K562 (cell line): Measurements from ENCODE around the gene FAM120AOS. TPM values are rescaled to one million over a fixed set of nuclear protein-coding genes. Genes with fewer than 3 reads are reported as not detected.
A peak's percentile ranks its signal among the peaks of the same experiment; 100 is the strongest.

ENCODE experiments used
- ADNP ChIP-seq: fragments of 200-800 bp; sonication (Bioruptor generic); IDR thresholded peaks from 2 replicates; pipeline ENCODE4 v1.6.1; 2016; ENCODE audit warnings: missing genetic modification characterization, missing compliant biosample characterization
- BRD9 ChIP-seq: fragments of 450-650 bp; IDR thresholded peaks from 2 replicates; pipeline ENCODE4 v1.6.1; 2018; ENCODE audit warnings: low read depth; ENCODE audit not compliant: partially characterized antibody
- CHD4 ChIP-seq: fragments of 200-600 bp; sonication (generic); IDR thresholded peaks from 3 replicates; pipeline ENCODE4 v1.6.1; 2012; ENCODE audit warnings: low read depth, mild to moderate bottlenecking, mixed read lengths, low read length, inconsistent platforms; ENCODE audit not compliant: insufficient read depth, insufficient replicate concordance, poor library complexity, severe bottlenecking
- ELF1 ChIP-seq: fragments of 200-800 bp; sonication (Bioruptor generic); IDR thresholded peaks from 2 replicates; pipeline ENCODE4 v1.6.1; 2016; ENCODE audit warnings: missing genetic modification characterization, missing compliant biosample characterization
- ERF ChIP-seq: fragments of 450-650 bp; formaldehyde crosslinking; IDR thresholded peaks from 2 replicates; pipeline ENCODE4 v1.4.0; 2020; ENCODE audit warnings: mild to moderate bottlenecking, mixed read lengths
- FOXK1 ChIP-seq: sonication (generic); formaldehyde crosslinking; IDR thresholded peaks from 2 replicates; pipeline ENCODE4 v1.8.0; 2022; ENCODE audit warnings: missing genetic modification reagents, mild to moderate bottlenecking, borderline replicate concordance
- FOXM1 ChIP-seq, 2 experiments: fragments of 450-650 bp in 1 of 2; sonication (generic) in 1 of 2; formaldehyde crosslinking in 1 of 2; IDR thresholded peaks; 2 replicates each; pipeline versions ENCODE4 v1.6.1 to v1.9.0; 2017 to 2022; ENCODE audit warnings: low read depth in 2 of 2, mild to moderate bottlenecking in 2 of 2, missing genetic modification reagents in 1 of 2, moderate library complexity in 1 of 2
- GATAD2A ChIP-seq: fragments of 450-650 bp; IDR thresholded peaks from 2 replicates; pipeline ENCODE4 v1.6.1; 2017
- HNRNPLL ChIP-seq: fragments of 200-400 bp; formaldehyde crosslinking; IDR thresholded peaks from 2 replicates; pipeline ENCODE4 v1.6.1; 2017; ENCODE audit warnings: low read length, low read depth, mild to moderate bottlenecking; ENCODE audit not compliant: poor library complexity, severe bottlenecking
- JUND ChIP-seq, 2 experiments: IDR thresholded peaks; 2 replicates in 1 of 2; 3 replicates in 1 of 2; pipeline ENCODE4 v1.6.1; 2011; ENCODE audit warnings: borderline replicate concordance in 2 of 2, low read depth in 2 of 2, low read length in 2 of 2, improper control_type of control experiment in 1 of 2, missing biosample characterization in 1 of 2, missing genetic modification characterization in 1 of 2, missing genetic modification reagents in 1 of 2
- MAZ ChIP-seq, 2 experiments: fragments of 450-650 bp in 1 of 2; sonication (generic) in 1 of 2; formaldehyde crosslinking; IDR thresholded peaks in 1 of 2; conservative IDR thresholded peaks in 1 of 2; 2 replicates each; pipeline versions ENCODE4 v1.4.0 to v1.5.0; 2020; ENCODE audit warnings: mild to moderate bottlenecking in 1 of 2, missing genetic modification reagents in 1 of 2
- MIER1 ChIP-seq: fragments of 450-650 bp; IDR thresholded peaks from 2 replicates; pipeline ENCODE4 v1.6.1; 2016; ENCODE audit warnings: antibody characterized with exemption, mild to moderate bottlenecking, low read depth
- POLR3G ChIP-seq: IDR thresholded peaks from 2 replicates; pipeline ENCODE4 v1.6.1; 2011; ENCODE audit not compliant: insufficient read length, insufficient replicate concordance; ENCODE audit errors: extremely low read depth
- RBM34 ChIP-seq: fragments of 200-400 bp; formaldehyde crosslinking; IDR thresholded peaks from 2 replicates; pipeline ENCODE4 v1.6.1; 2018; ENCODE audit warnings: low read length, borderline replicate concordance; ENCODE audit not compliant: insufficient read depth
- SMARCA5 ChIP-seq: fragments of 450-650 bp; IDR thresholded peaks from 2 replicates; pipeline ENCODE4 v1.6.1; 2016
- SREBF1 ChIP-seq: fragments of 150-350 bp; IDR thresholded peaks from 2 replicates; pipeline ENCODE4 v1.6.1; 2014; ENCODE audit warnings: antibody characterized with exemption, low read depth, low read length, borderline replicate concordance
- TRIM24 ChIP-seq, 2 experiments: fragments of 450-650 bp; IDR thresholded peaks; 2 replicates each; pipeline ENCODE4 v1.6.1; 2016
- ZC3H11A ChIP-seq: IDR thresholded peaks from 2 replicates; pipeline ENCODE4 v1.6.1; 2012; ENCODE audit warnings: low read depth, low read length, improper control_type of control experiment
- ZNF143 ChIP-seq: sonication (generic); formaldehyde crosslinking; IDR thresholded peaks from 2 replicates; pipeline ENCODE4 v1.9.0; 2022; ENCODE audit warnings: mild to moderate bottlenecking, missing genetic modification reagents
- ZNF324 ChIP-seq: fragments of 250-450 bp; sonication (Bioruptor Pico); IDR thresholded peaks from 2 replicates; pipeline ENCODE4 v1.4.0; 2020; ENCODE audit warnings: mild to moderate bottlenecking
- polyA plus RNA-seq, 8 experiments: library from polyadenylated mRNA; depleted of rRNA in 4 of 8; stranded (reverse) in 5 of 8; unstranded in 3 of 8; fragments of >200 nt; fragmentation: Nextera tagmentation in 2 of 8; fragmentation: Illumina TruSeq in 1 of 8; extraction: Ambion mirVana in 2 of 8; extraction: Trizol in 1 of 8; gene quantifications; 2 replicates each; pipeline versions ENCODE4 v1.2.1 to v1.2.3, GENCODE V29; 2011 to 2014; ENCODE audit warnings: inconsistent platforms in 1 of 8, missing spikeins in 1 of 8
- total RNA-seq, 7 experiments: library from RNA; depleted of rRNA in 6 of 7; stranded (reverse); fragments of >200 nt in 6 of 7; fragmentation: Illumina TruSeq in 2 of 7; extraction: Trizol in 2 of 7; gene quantifications; 2 replicates each; pipeline versions ENCODE4 v1.2.1 to v1.2.3, GENCODE V29; 2011 to 2021; ENCODE audit warnings: low replicate concordance in 1 of 7
- TF ChIP-seq, protein P1 (sequence below): fragments of 450-650 bp; conservative IDR thresholded peaks from 2 replicates; pipeline ENCODE4 v1.6.1; 2016; ENCODE audit warnings: missing genetic modification characterization, low read depth, mild to moderate bottlenecking, missing compliant biosample characterization, moderate library complexity
- TF ChIP-seq, protein P2 (sequence below): fragments of 250-450 bp; sonication (Bioruptor Pico); IDR thresholded peaks from 2 replicates; pipeline ENCODE4 v1.4.0; 2020
- TF ChIP-seq, protein P3 (sequence below): sonication (generic); formaldehyde crosslinking; IDR thresholded peaks from 2 replicates; pipeline ENCODE4 v1.8.0; 2022; ENCODE audit warnings: missing genetic modification reagents, mild to moderate bottlenecking, moderate library complexity, borderline replicate concordance
- TF ChIP-seq, protein P4 (sequence below): fragments of 250-450 bp; sonication (Bioruptor Pico); IDR thresholded peaks from 2 replicates; pipeline ENCODE4 v1.8.0; 2021; ENCODE audit warnings: moderate library complexity, mild to moderate bottlenecking, inconsistent platforms

Gene FAM120AOS
- total and polyA plus RNA-seq, 9 of the 15 experiments (the other 6 are each of a cell fraction or from before 2014, with no cell fraction given) = 18.8 to 53.4 (median 41.4) TPM

DNA sequence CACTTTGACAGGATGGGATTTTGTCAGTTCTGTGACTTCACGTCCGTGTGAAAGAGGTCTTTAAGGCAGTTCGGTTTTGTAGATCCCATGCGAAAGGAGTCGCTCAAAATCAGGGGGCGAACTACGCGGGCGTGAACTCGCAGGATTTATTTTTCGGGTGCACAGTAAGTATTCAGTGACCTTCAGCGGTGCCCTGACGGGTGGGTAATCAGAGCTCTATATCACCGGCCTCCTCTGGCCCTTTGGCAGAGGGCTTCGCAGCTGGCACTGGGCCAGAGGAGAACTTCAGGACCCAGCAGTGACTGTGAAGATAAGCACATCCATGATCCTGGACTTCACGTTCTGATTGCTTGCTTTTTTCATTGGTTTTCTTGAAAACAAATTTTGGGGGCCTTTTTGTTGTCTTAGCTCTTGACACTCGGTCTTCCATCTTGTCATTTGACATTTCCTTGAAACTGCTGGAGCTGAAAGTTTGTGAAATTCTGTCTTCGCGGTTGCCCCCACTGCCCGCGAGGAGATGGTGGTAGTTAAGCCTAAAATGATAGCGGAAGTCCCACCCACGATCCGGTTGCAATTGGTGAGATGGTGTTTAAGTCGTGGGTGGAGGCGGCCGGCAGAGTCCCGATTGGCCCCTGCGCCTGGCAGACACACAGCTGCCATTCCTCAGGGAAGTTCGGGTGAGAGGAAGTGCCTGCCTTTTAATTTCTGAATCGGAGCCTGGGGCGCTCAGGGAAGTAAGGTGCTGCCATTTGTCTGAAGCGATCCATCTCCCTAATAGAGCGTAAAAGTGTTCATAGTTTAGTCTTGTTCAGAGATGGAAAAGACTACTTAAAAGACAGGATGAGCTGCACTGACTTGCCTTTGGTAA is at the start of gene FAM120AOS (continued):
- TF ChIP-seq MIER1 (peak; percentile 47; the same call in 1 of the 2 replicates), ZNF143 (no peak), GATAD2A (no peak), ERF (CRISPR knock-in tag) (0 out of 2 replicates have a peak, but pooled peaks have one; percentile 70), JUND (IDR thresholded peaks at IDR 0.05; ENCODE audit: borderline replicate concordance, low read depth, low read length) (0 out of 2 replicates have a peak, but pooled peaks have one; percentile 1), JUND (tag; IDR thresholded peaks at IDR 0.05; ENCODE audit: borderline replicate concordance, low read depth, low read length) (no peak; the same call in 2 of the 3 replicates), ELF1 (tag) (peak; percentile 32; the same call in 1 of the 2 replicates), FOXK1 (CRISPR knock-in tag) (no peak), CHD4 (no peak), FOXM1 (IDR thresholded peaks at IDR 0.05; ENCODE audit: low read depth) (no peak), FOXM1 (CRISPR knock-in tag; IDR thresholded peaks at IDR 0.05; ENCODE audit: low read depth) (no peak), HNRNPLL (no peak), ZC3H11A (no peak), SMARCA5 (no peak), TRIM24 (IDR thresholded peaks at IDR 0.05) (no peak), ZNF324 (CRISPR knock-in tag) (0 out of 2 replicates have a peak, but pooled peaks have one; percentile 32), POLR3G (no peak), SREBF1 (no peak), ADNP (no peak), RBM34 (no peak), MAZ (CRISPR knock-in tag; conservative IDR thresholded peaks at IDR 0.05 in 1 of 2, IDR thresholded peaks at IDR 0.05 in 1 of 2) (peak; percentile 20 to 42; a peak in 3 of 4 replicates), BRD9 (peak; percentile 56)
- TF ChIP-seq, protein P1, sequence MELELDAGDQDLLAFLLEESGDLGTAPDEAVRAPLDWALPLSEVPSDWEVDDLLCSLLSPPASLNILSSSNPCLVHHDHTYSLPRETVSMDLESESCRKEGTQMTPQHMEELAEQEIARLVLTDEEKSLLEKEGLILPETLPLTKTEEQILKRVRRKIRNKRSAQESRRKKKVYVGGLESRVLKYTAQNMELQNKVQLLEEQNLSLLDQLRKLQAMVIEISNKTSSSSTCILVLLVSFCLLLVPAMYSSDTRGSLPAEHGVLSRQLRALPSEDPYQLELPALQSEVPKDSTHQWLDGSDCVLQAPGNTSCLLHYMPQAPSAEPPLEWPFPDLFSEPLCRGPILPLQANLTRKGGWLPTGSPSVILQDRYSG (tag) = peak; percentile 60; the same call in 1 of the 2 replicates
- TF ChIP-seq, protein P2, sequence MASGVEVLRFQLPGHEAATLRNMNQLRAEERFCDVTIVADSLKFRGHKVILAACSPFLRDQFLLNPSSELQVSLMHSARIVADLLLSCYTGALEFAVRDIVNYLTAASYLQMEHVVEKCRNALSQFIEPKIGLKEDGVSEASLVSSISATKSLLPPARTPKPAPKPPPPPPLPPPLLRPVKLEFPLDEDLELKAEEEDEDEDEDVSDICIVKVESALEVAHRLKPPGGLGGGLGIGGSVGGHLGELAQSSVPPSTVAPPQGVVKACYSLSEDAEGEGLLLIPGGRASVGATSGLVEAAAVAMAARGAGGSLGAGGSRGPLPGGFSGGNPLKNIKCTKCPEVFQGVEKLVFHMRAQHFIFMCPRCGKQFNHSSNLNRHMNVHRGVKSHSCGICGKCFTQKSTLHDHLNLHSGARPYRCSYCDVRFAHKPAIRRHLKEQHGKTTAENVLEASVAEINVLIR (CRISPR knock-in tag) = no peak
- TF ChIP-seq, protein P3, sequence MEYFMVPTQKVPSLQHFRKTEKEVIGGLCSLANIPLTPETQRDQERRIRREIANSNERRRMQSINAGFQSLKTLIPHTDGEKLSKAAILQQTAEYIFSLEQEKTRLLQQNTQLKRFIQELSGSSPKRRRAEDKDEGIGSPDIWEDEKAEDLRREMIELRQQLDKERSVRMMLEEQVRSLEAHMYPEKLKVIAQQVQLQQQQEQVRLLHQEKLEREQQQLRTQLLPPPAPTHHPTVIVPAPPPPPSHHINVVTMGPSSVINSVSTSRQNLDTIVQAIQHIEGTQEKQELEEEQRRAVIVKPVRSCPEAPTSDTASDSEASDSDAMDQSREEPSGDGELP (CRISPR knock-in tag) = peak; percentile 86
- TF ChIP-seq, protein P4, sequence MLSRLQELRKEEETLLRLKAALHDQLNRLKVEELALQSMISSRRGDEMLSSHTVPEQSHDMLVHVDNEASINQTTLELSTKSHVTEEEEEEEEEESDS (CRISPR knock-in tag) = no peak
